ENCODE measurements around the gene CLEC7A.

CLEC7A gene

GRCh38 chr12:10160617-10161385 lies 30.8 kb upstream of the CLEC7A start:
- TF ChIP-seq CTCF (IDR thresholded peaks at IDR 0.05; ENCODE audit: low read depth, low read length, missing control alignments) = no peak
- Histone ChIP-seq H3K4me3 (ENCODE audit: low read depth, low read length) (no peak overlapping the region), H3K27me3 (replicated peaks) (no peaks in the 10 kb centered on the region), H3K36me3 (replicated peaks) (no peaks in the 10 kb centered on the region), H3K27ac (no peak overlapping the region)
- in situ Hi-C loops (cut with HindIII; ENCODE audit: low pct_ligation_motif_present, low sequenced_read_pairs) = no loop called here
- DNase-seq = no peak

GRCh38 chr12:10159280-10159679 lies 29.3 kb upstream of the CLEC7A start:
- in situ Hi-C loops (cut with HindIII; ENCODE audit: low pct_ligation_motif_present, low sequenced_read_pairs) = no loop called here
- H3K27me3 ChIP-seq (replicated peaks) = no peaks in the 10 kb centered on the region
- no peak overlapping the region for H3K4me3 ChIP-seq (ENCODE audit: low read depth, low read length)
- DNase-seq = no peak
- no peak for TF ChIP-seq CTCF (IDR thresholded peaks at IDR 0.05; ENCODE audit: low read depth, low read length, missing control alignments)
- H3K27ac ChIP-seq = no peak overlapping the region
- no peaks in the 10 kb centered on the region for H3K36me3 ChIP-seq (replicated peaks)

GRCh38 chr12:10158406-10158805 lies 28.4 kb upstream of the CLEC7A start:
- Histone ChIP-seq H3K27ac (no peak overlapping the region), H3K36me3 (replicated peaks) (no peaks in the 10 kb centered on the region), H3K4me3 (ENCODE audit: low read depth, low read length) (no peak overlapping the region), H3K27me3 (replicated peaks) (no peaks in the 10 kb centered on the region)
- TF ChIP-seq CTCF (IDR thresholded peaks at IDR 0.05; ENCODE audit: low read depth, low read length, missing control alignments) = no peak
- no peak for DNase-seq
- in situ Hi-C loops (cut with HindIII; ENCODE audit: low pct_ligation_motif_present, low sequenced_read_pairs) = no loop called here

GRCh38 chr12:10155966-10156365 lies 26.0 kb upstream of the CLEC7A start:
- no peak for DNase-seq
- in situ Hi-C loops (cut with HindIII; ENCODE audit: low pct_ligation_motif_present, low sequenced_read_pairs) = no loop called here

GRCh38 chr12:10154145-10154496 lies 24.1 kb upstream of the CLEC7A start:
- H3K27ac ChIP-seq = no peak overlapping the region
- TF ChIP-seq CTCF (IDR thresholded peaks at IDR 0.05; ENCODE audit: low read depth, low read length, missing control alignments) = no peak
- no peaks in the 10 kb centered on the region for H3K27me3 ChIP-seq (replicated peaks)
- H3K4me3 ChIP-seq (ENCODE audit: low read depth, low read length) = peak overlapping the region; percentile 69
- no peaks in the 10 kb centered on the region for H3K36me3 ChIP-seq (replicated peaks)
- in situ Hi-C loops (cut with HindIII; ENCODE audit: low pct_ligation_motif_present, low sequenced_read_pairs) = no loop called here
- no peak for DNase-seq

More at GRCh38 chr12:10155966-10156365, 26.0 kb upstream of the CLEC7A start:
- Histone ChIP-seq H3K36me3 (replicated peaks) (no peaks in the 10 kb centered on the region), H3K4me3 (ENCODE audit: low read depth, low read length) (no peak overlapping the region), H3K27me3 (replicated peaks) (no peaks in the 10 kb centered on the region), H3K27ac (no peak overlapping the region)
- TF ChIP-seq CTCF (IDR thresholded peaks at IDR 0.05; ENCODE audit: low read depth, low read length, missing control alignments) = no peak

All from brain microvascular endothelial cell (primary cell).